Ovary (tissue), 3 donors: Measurements from ENCODE around the gene SPPL3.

Source experiments
- EP300 ChIP-seq: sonication (generic); formaldehyde crosslinking; IDR thresholded peaks from one replicate; pipeline ENCODE4 v1.6.1; 2017; ENCODE audit warnings: antibody characterized with exemption
- POLR2A ChIP-seq: fragments of 450-650 bp; IDR thresholded peaks from one replicate; pipeline ENCODE4 v1.6.1; 2017; ENCODE audit warnings: antibody characterized with exemption, mild to moderate bottlenecking, moderate library complexity
- TF ChIP-seq, protein P1 (sequence below), 3 donors: fragments of 450-650 bp in 2 of 3; fragments of 200-600 bp in 1 of 3; IDR thresholded peaks; one replicate each; pipeline versions ENCODE4 v1.5.1 to v1.8.0; 2016 to 2022; ENCODE audit warnings: antibody characterized with exemption in 3 of 3, mild to moderate bottlenecking in 1 of 3
- donor health status: DM: no; HTN: no; CAD: no.

DNA sequence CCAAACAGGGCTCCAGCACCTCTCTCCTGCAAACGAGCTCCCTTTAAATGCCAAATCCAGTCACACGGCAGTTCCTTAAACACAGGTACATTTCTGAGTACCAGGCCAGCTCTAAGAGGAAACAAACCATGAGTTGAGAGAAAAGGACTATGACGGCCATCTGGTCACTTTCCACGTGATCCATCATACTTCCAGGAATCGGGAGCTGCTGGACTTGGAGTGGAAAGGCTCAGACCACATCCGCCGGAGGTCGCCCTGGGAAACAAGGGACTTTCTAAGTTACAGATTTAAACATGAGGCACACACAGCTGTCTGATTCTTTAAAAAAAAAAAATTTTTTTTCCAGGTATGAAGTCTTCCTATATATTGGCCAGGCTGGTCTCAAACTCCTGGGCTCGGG, 139.3 kb downstream of the SPPL3 start:
- TF ChIP-seq, protein P1, sequence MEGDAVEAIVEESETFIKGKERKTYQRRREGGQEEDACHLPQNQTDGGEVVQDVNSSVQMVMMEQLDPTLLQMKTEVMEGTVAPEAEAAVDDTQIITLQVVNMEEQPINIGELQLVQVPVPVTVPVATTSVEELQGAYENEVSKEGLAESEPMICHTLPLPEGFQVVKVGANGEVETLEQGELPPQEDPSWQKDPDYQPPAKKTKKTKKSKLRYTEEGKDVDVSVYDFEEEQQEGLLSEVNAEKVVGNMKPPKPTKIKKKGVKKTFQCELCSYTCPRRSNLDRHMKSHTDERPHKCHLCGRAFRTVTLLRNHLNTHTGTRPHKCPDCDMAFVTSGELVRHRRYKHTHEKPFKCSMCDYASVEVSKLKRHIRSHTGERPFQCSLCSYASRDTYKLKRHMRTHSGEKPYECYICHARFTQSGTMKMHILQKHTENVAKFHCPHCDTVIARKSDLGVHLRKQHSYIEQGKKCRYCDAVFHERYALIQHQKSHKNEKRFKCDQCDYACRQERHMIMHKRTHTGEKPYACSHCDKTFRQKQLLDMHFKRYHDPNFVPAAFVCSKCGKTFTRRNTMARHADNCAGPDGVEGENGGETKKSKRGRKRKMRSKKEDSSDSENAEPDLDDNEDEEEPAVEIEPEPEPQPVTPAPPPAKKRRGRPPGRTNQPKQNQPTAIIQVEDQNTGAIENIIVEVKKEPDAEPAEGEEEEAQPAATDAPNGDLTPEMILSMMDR (IDR thresholded peaks at IDR 0.05): no peak
- TF ChIP-seq POLR2A (no peak), EP300 (no peak)
